Measurements from ENCODE around the gene FBXO28. TPM values are rescaled to one million over a fixed set of nuclear protein-coding genes. Genes with fewer than 3 reads are reported as not detected.
"Not testable (repeated sequence)": the region's sequence is repeated elsewhere in the genome, so short reads cannot be mapped to it uniquely, and the experiment has no call there.

FBXO28 gene
- total RNA-seq, 1 donor from 2014 or later, result 26.1 TPM

DNA sequence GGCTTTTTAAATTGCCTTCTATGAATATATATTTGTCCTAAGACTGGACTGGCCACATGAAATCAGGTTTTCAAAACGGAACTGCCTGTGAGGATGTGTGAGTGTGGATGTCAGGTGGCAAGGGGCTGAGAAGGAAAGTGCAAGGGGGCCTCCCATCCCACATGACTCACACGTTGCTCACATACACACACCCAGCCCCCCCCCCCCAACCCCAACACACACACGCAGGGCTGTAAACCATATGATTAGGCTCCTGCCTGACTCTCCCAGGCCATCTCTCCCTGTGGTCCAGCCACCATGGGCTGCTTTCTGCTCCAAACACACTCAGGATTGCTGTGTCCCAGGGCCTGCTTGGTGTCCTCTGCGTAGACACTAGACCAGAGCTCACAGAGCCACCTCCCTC, 91.5 kb downstream of the FBXO28 start:
- Mint-ChIP-seq H3K27ac (peak overlapping the region; percentile 91), H3K4me1 (ENCODE audit: unreplicated experiment) (peaks cover 28% of the 10 kb centered on the region), H3K4me3 (peak overlapping the region; percentile 67), H3K27me3 (no peaks in the 10 kb centered on the region), H3K36me3 (no peaks in the 10 kb centered on the region), H3K9me3 (no peaks in the 10 kb centered on the region)
- TF ChIP-seq, protein P1, sequence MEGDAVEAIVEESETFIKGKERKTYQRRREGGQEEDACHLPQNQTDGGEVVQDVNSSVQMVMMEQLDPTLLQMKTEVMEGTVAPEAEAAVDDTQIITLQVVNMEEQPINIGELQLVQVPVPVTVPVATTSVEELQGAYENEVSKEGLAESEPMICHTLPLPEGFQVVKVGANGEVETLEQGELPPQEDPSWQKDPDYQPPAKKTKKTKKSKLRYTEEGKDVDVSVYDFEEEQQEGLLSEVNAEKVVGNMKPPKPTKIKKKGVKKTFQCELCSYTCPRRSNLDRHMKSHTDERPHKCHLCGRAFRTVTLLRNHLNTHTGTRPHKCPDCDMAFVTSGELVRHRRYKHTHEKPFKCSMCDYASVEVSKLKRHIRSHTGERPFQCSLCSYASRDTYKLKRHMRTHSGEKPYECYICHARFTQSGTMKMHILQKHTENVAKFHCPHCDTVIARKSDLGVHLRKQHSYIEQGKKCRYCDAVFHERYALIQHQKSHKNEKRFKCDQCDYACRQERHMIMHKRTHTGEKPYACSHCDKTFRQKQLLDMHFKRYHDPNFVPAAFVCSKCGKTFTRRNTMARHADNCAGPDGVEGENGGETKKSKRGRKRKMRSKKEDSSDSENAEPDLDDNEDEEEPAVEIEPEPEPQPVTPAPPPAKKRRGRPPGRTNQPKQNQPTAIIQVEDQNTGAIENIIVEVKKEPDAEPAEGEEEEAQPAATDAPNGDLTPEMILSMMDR (conservative IDR thresholded peaks at IDR 0.05), result no peak
- DNase-seq (ENCODE audit: extremely low spot score, unreplicated experiment), result no peak

DNA sequence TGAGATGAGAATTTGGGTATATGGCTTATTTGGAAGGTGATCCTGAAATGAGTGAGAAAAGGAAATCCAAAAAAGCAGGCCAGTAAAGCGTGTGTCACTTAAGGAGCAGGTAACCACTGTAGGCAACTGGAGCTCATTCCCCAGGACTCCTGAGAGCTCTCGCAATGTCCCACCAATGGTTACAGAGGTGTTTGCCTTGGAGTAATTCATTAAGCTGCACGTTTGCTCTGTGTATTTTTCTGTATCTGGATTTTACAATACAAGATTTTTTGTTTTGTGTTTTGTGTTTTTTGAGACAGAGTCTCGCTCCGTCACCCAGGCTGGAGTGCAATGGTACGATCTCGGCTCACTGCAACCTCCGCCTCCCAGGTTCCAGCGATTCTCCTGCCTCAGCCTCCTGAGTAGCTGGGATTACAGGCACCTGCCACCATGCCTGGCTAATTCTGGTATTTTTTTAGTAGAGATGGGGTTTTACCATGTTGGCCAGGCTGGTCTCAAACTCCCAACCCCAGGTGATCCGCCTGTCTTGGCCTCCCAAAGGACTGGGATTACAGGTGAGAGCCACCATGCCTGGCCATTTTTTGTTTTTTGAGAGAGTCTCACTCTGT, 92.1 kb downstream of the FBXO28 start:
- H3K4me1 Mint-ChIP-seq (ENCODE audit: unreplicated experiment), result peaks cover 29% of the 10 kb centered on the region
- peak overlapping the region; percentile 67 for H3K4me3 Mint-ChIP-seq
- not testable (repeated sequence) for DNase-seq (ENCODE audit: extremely low spot score, unreplicated experiment); H3K9me3 Mint-ChIP-seq; H3K27me3 Mint-ChIP-seq; H3K36me3 Mint-ChIP-seq
- H3K27ac Mint-ChIP-seq, result peak overlapping the region; percentile 91

DNA sequence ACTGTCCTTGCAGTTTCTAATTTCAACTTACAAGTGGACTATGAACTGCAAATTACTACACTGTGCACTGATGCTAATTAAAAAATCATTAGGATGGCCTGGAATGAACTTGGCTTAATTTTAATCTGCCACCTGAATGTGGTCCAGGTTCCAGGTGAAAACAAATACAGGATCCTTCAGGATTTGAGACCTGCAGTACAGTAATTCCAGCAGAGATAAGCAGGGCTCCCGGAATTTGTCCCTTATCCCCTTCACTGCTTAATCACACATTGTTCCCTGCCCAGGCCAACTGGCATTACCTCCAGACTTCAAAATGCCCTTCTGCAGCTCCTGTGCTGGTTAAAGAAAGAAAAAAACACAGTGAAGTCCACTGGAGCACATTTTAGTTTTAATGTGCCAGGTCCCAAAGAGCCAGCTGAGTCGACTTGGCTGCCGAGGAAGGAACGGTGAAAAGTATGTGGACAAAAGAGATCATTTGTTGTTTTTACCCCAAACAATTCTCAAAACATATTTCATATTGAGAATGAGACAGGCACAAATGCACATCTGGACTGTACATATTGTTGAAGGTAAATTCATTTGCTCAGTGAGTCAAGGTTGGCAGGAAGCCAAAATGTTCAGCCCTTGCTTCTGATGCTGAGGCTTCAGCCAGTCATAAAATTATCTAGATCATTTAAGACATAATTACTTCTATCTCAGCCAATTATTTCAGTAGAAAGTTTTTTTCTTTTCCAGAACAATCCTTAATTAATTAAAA, 97.5 kb downstream of the FBXO28 start:
- Mint-ChIP-seq H3K27ac (peak overlapping the region; percentile 95), H3K4me1 (ENCODE audit: unreplicated experiment) (peaks cover 28% of the 10 kb centered on the region)

More for the DNA sequence above, 97.5 kb downstream of the FBXO28 start:
- Mint-ChIP-seq H3K36me3 (no peaks in the 10 kb centered on the region), H3K4me3 (peak overlapping the region; percentile 38), H3K9me3 (no peaks in the 10 kb centered on the region), H3K27me3 (no peaks in the 10 kb centered on the region)
- TF ChIP-seq, protein P1 (conservative IDR thresholded peaks at IDR 0.05), result no peak
- no peak for DNase-seq (ENCODE audit: extremely low spot score, unreplicated experiment)

Other genes with a start within 250 kb of the FBXO28 start
- 51.0 and 51.9 TPM in 2 replicates for gene DEGS1, start 69.1 kb downstream of the FBXO28 start, total RNA-seq (ENCODE audit: low replicate concordance)
- gene NVL, start 216.1 kb downstream of the FBXO28 start, total RNA-seq (ENCODE audit: low replicate concordance), result 30.2 and 46.7 TPM in 2 replicates
- 53.8 and 59.3 TPM in 2 replicates for gene CNIH4, start 242.8 kb downstream of the FBXO28 start, total RNA-seq (ENCODE audit: low replicate concordance)